ENCODE data around the gene CES3. TPM values are rescaled to one million over a fixed set of nuclear protein-coding genes. Genes with fewer than 3 reads are reported as not detected.
A peak's percentile ranks its signal among the peaks of the same experiment; 100 is the strongest.

CES3 gene
- total RNA-seq, 1 donor: 0.54 TPM

DNA sequence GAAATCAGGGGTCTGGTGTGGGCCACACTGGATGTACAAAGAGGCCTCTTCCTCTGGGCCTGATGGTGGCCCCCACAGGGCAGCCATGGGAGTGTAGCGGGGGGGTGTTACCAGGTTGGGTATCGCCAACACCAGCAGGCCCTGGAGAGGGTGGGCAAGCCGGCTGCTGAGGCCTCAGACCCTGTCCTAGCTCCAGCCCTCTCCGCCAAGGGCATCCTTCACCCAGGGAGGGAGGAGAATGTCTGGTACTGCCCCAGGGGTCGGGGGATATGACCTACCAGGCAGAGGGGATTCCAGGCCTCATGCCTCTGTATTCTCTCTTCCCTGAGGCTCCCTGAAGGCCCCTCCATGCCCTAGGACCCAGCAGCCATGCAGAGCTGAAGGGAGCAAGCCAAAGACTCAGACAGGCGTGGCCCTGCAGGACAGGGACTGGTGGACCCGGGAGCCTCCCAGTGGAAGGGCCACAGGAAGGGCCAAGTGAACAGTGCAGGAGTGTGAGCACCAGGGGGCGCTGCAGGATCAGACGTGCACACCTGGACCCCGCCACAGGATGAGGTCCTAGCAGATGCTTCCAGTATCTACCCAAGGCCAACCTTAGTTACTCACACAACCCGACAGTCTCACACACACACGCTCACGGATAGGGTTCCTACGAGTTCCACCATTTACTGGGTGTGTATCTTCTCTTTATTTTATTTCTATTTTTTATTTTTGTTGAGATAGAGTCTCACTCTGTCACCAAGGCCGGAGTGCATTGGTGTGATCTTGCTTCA, 16.5 kb downstream of the CES3 start:
- H3K4me3 ChIP-seq (ENCODE audit: low read depth, low read length): no peak overlapping the region
- TF ChIP-seq, protein P1, sequence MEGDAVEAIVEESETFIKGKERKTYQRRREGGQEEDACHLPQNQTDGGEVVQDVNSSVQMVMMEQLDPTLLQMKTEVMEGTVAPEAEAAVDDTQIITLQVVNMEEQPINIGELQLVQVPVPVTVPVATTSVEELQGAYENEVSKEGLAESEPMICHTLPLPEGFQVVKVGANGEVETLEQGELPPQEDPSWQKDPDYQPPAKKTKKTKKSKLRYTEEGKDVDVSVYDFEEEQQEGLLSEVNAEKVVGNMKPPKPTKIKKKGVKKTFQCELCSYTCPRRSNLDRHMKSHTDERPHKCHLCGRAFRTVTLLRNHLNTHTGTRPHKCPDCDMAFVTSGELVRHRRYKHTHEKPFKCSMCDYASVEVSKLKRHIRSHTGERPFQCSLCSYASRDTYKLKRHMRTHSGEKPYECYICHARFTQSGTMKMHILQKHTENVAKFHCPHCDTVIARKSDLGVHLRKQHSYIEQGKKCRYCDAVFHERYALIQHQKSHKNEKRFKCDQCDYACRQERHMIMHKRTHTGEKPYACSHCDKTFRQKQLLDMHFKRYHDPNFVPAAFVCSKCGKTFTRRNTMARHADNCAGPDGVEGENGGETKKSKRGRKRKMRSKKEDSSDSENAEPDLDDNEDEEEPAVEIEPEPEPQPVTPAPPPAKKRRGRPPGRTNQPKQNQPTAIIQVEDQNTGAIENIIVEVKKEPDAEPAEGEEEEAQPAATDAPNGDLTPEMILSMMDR (IDR thresholded peaks at IDR 0.05; ENCODE audit: insufficient read depth, low read length): peak; percentile 88
- DNase-seq (ENCODE audit: low read depth): peak; percentile 82

DNA sequence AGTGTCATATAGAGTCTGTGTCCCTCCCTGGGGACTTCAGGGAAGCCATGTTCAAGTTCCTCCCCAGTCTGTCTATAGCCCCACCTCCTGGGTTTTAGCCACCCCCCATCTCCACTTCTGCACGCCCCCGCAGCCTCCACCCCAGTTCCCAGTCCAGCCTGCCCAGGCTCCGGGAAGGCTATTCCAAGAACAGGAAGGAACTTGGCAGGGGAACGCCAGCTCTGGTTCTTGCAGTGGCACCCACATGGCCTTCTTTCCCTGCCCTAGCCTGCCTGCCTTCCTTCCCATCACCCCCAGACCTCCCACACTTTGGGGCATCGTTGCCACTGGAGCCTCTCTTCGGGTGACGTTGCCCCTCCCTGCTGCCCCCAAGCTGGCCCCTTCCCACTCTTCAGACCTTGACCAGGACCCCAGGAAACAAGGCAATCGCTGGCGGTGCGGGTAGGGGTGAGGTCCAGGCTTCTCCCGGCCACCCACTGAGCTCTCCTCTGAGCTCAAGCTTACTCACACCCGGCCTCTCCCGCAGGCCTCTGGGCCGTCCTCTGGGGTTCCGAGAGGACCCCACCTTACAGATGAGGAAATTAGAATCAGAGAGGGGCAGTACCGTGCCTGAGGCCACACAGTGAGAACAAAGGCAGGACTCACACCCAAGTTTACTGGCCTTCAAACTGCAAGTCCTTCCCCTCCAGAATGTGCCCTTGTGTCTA, 18.1 kb downstream of the CES3 start:
- no peak for DNase-seq (ENCODE audit: low read depth)
- no peak overlapping the region for H3K4me3 ChIP-seq (ENCODE audit: low read depth, low read length)
- TF ChIP-seq, protein P1 (IDR thresholded peaks at IDR 0.05; ENCODE audit: insufficient read depth, low read length): no peak

DNA sequence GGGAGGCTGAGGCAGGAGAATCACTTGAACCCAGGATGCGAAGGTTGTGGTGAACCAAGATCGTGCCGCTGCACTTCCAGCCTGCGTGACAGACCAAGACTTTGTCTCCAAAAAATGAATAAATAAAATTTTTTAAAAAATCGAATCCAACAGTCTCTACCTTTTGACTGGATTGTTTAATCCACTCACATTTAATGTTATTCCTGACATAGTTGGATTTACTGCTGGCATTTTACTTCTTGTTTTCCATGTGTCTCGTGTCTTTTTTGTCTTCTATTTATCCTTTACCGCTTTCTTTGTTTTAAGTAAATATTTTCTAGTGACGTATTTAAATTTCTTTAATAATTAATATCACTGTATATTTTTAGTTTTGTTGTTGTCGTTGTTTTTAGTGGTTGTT, 22.0 kb downstream of the CES3 start:
- H3K4me3 ChIP-seq (ENCODE audit: low read depth, low read length): no peak overlapping the region
- TF ChIP-seq, protein P1 (IDR thresholded peaks at IDR 0.05; ENCODE audit: insufficient read depth, low read length): no peak
- no peak for DNase-seq (ENCODE audit: low read depth)

DNA sequence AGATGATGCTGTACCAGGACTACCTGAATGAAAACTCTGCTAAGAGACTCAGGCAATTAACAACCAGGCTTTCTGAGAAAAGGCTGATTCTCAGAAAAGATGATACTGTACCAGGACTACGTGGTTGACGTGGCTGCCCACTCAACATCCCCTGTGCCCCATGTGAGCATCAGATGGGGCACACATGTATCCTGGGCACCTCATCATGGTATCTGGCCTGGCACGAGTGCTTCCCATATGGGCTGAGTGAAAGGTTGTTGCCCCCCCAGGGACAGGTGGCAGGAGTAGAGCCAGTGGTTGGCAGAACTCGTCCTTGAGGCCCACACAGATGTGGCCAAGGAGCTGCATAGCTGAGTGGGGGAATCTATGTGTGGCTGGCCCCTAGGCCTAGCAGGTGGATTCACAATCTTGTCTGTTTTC, 23.8 kb downstream of the CES3 start:
- TF ChIP-seq, protein P1 (IDR thresholded peaks at IDR 0.05; ENCODE audit: insufficient read depth, low read length): no peak
- no peak overlapping the region for H3K4me3 ChIP-seq (ENCODE audit: low read depth, low read length)
- no peak for DNase-seq (ENCODE audit: low read depth)

DNA sequence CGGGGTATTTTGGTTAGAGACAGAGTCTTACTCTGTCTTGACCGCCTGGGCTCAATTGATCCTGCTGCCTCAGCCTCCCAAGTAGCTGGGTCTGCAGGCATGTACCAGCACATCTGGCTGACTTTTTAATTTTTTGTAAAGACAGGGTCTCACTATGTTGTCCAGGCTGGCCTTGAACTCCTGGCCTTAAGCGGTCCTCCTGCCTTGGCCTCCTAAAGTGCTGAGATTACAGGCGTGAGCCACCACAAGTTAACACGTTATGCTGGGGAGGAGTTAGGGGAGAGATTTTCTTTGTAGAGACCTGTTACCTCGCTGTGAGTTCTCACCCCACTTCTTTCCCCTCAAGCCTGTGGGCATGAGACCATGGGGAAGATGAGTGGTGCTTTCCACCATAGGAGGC, 25.5 kb downstream of the CES3 start:
- H3K4me3 ChIP-seq (ENCODE audit: low read depth, low read length): no peak overlapping the region
- TF ChIP-seq, protein P1 (IDR thresholded peaks at IDR 0.05; ENCODE audit: insufficient read depth, low read length): no peak
- DNase-seq (ENCODE audit: low read depth): no peak

DNA sequence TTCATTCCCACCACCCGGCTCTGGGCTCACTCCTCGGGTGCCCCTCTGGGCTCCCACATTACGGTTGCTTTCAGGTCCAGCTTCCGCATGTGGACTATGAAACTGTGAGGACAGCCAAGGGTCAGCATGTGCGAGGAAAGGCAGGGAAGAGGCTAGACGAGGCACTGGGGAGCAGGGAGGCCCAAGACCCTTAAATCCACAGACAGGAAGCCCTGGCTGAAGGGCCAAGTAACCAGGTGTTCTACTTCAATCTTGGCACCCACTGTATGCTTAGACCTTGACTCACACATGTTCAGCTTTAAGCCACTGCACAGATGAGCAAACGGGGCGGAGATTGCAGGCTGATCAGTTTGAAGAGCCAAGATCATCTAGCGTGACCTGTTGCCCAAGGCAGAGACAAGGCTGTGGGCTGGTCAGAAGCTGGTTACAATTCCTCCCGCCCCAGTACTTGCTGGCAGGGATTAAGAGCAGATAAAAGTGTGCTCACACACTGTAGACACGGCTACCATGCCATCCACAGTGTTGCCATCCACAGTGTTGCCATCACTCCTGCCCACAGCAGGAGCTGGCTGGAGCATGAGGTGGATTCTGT, 27.2 kb downstream of the CES3 start, which contains the start of gene CES4A:
Gene CES4A, plus strand, starts transcription at position 393 of the 592 bp plus-strand sequence. Its CDS starts 184 bp downstream, at position 577.
- TF ChIP-seq, protein P1 (IDR thresholded peaks at IDR 0.05; ENCODE audit: insufficient read depth, low read length): no peak
- no peak within 1 kb of the TSS for H3K4me3 ChIP-seq (ENCODE audit: low read depth, low read length)
- DNase-seq (ENCODE audit: low read depth): peak; percentile 61
